Sigmoid colon (tissue), 7 donors: ENCODE measurements around the gene KRTAP19-4. TPM values are rescaled to one million over a fixed set of nuclear protein-coding genes. Genes with fewer than 3 reads are reported as not detected.

Experiments used
- DNase-seq: peaks from one replicate; pipeline ENCODE4 v3.0.0-alpha.2; 2019
- H3K27ac ChIP-seq, 4 donors: fragments of 200-600 bp; sonication (generic); one replicate each; pipeline ENCODE4 v1.5.1; 2016 to 2019; ENCODE audit warnings: mild to moderate bottlenecking in 1 of 4
- H3K27me3 ChIP-seq, 3 donors: fragments of 200-600 bp; sonication (generic); one replicate each; pipeline ENCODE4 v1.5.1; 2019; ENCODE audit warnings: mild to moderate bottlenecking in 1 of 3
- H3K36me3 ChIP-seq, 4 donors: fragments of 200-600 bp; sonication (generic); one replicate each; pipeline ENCODE4 v1.5.1; 2016 to 2019
- H3K4me1 ChIP-seq, 4 donors: fragments of 200-600 bp; sonication (generic); one replicate each; pipeline ENCODE4 v1.5.1; 2017 to 2019
- H3K4me3 ChIP-seq, 4 donors: fragments of 200-600 bp; sonication (generic); one replicate each; pipeline ENCODE4 v1.5.1; 2017 to 2019; ENCODE audit warnings: mild to moderate bottlenecking in 2 of 4, moderate library complexity in 1 of 4
- H3K9me3 ChIP-seq, 4 donors: fragments of 200-600 bp in 3 of 4; sonication (generic) in 3 of 4; one replicate each; pipeline versions ENCODE4 v1.5.1 to v1.6.1; 2013 to 2019
- CTCF ChIP-seq, 4 experiments: fragments of 450-650 bp in 3 of 4; fragments of 200-600 bp in 1 of 4; IDR thresholded peaks; one replicate each; pipeline ENCODE4 v1.5.1; 2016 to 2019; ENCODE audit warnings: antibody characterized with exemption in 4 of 4, mild to moderate bottlenecking in 3 of 4, moderate library complexity in 2 of 4
- EP300 ChIP-seq, 4 donors: sonication (generic); formaldehyde crosslinking; IDR thresholded peaks; one replicate each; pipeline ENCODE4 v1.6.1; 2017; ENCODE audit warnings: antibody characterized with exemption in 4 of 4
- POLR2A ChIP-seq, 2 donors: fragments of 450-650 bp; IDR thresholded peaks; one replicate each; pipeline ENCODE4 v1.6.1; 2016; ENCODE audit warnings: antibody characterized with exemption in 2 of 2, mild to moderate bottlenecking in 2 of 2, moderate library complexity in 2 of 2
- POLR2AphosphoS5 ChIP-seq, 4 donors: sonication (generic); formaldehyde crosslinking; IDR thresholded peaks; one replicate each; pipeline ENCODE4 v1.6.1; 2017; ENCODE audit warnings: antibody characterized with exemption in 4 of 4
- whole genome bisulfite sequencing, 2 donors: extraction: QIAGEN DNeasy Blood & Tissue Kit; methylation state at CpG; one replicate each; pipeline ENCODE4 v1.1.7; 2013; 5-methylcytosine and 5-hydroxymethylcytosine counted together
- intact Hi-C: fragments of 100-400 bp; cut with DNase I; formaldehyde crosslinking; loops from one replicate; pipeline ENCODE4 v1.15.1; 2023
- polyA plus RNA-seq, 3 donors: library from polyadenylated mRNA; stranded (reverse); fragments of 200-250 nt; gene quantifications; one replicate each; pipeline ENCODE4 v1.2.3, GENCODE V29; 2013
- total RNA-seq, 4 donors: library from RNA; depleted of rRNA; stranded (reverse); fragments of >200 nt; gene quantifications; one replicate each; pipeline ENCODE4 v1.1.0, GENCODE V29; 2016
- donor health status: healthy with polysubstance abuse.
- donor health status: Bipolar disorder and iron deficiency.
- donor health status: healthy.

KRTAP19-4 gene
- total and polyA plus RNA-seq, 7 donors: not detected

- no peaks in the 10 kb centered on the region for H3K36me3 ChIP-seq
- intact Hi-C loops: no loop called here
- H3K9me3 ChIP-seq: peaks cover 0 to 3% (median 0%) of the 10 kb centered on the region in 4 donors
- H3K27me3 ChIP-seq: no peaks in the 10 kb centered on the region
- no peaks in the 10 kb centered on the region for H3K4me1 ChIP-seq
- no peak within 1 kb of the TSS for H3K27ac ChIP-seq
- DNase-seq: no peak
- WGBS, 2 donors: 81 to 92% methylated on average over 2 of the region's 2 CpGs
- no peak within 1 kb of the TSS for H3K4me3 ChIP-seq
- no peak for TF ChIP-seq POLR2A (IDR thresholded peaks at IDR 0.05)
- no peak for TF ChIP-seq EP300 (IDR thresholded peaks at IDR 0.05)
- TF ChIP-seq POLR2AphosphoS5 (IDR thresholded peaks at IDR 0.05): no peak
- no peak for TF ChIP-seq CTCF (IDR thresholded peaks at IDR 0.05)
Measured at GRCh38 chr21:30491963-30492428, 5.0 kb downstream of the KRTAP19-4 start, which contains the start of gene KRTAP19-3. Gene KRTAP19-3 (minus strand): TSS chr21:30492013. CDS start chr21:30491957, 56 bp downstream.

- H3K36me3 ChIP-seq: no peaks in the 10 kb centered on the region
- no peaks in the 10 kb centered on the region for H3K4me1 ChIP-seq
- DNase-seq: no peak
- H3K27me3 ChIP-seq: no peaks in the 10 kb centered on the region
- 84 to 86% methylated on average over 2 of the region's 2 CpGs for WGBS, 2 donors
- no peak within 1 kb of the TSS for H3K4me3 ChIP-seq
- intact Hi-C loops: no loop called here
- no peak within 1 kb of the TSS for H3K27ac ChIP-seq
- H3K9me3 ChIP-seq: no peaks in the 10 kb centered on the region
- TF ChIP-seq POLR2AphosphoS5 (IDR thresholded peaks at IDR 0.05) (no peak), POLR2A (IDR thresholded peaks at IDR 0.05) (no peak), EP300 (IDR thresholded peaks at IDR 0.05) (no peak), CTCF (IDR thresholded peaks at IDR 0.05) (no peak)
Measured at GRCh38 chr21:30487336-30487735, 9.6 kb downstream of the KRTAP19-4 start, which contains the start of gene KRTAP19-2. Gene KRTAP19-2 (minus strand): TSS chr21:30487436. CDS start chr21:30487348, 88 bp downstream.

GRCh38 chr21:30486180-30486579 is 10.8 kb downstream of the KRTAP19-4 start:
- Histone ChIP-seq H3K4me3 (no peak overlapping the region), H3K36me3 (no peaks in the 10 kb centered on the region), H3K4me1 (no peaks in the 10 kb centered on the region), H3K27me3 (no peaks in the 10 kb centered on the region), H3K27ac (no peak overlapping the region), H3K9me3 (no peaks in the 10 kb centered on the region)
- intact Hi-C loops: no loop called here
- DNase-seq: no peak
- no peak for TF ChIP-seq POLR2A (IDR thresholded peaks at IDR 0.05)
- no peak for TF ChIP-seq EP300 (IDR thresholded peaks at IDR 0.05)
- TF ChIP-seq POLR2AphosphoS5 (IDR thresholded peaks at IDR 0.05): no peak
- no peak for TF ChIP-seq CTCF (IDR thresholded peaks at IDR 0.05)
- 37 to 61% methylated on average over 2 of the region's 2 CpGs for WGBS, 2 donors

- intact Hi-C loops: no loop called here
- Histone ChIP-seq H3K4me1 (no peaks in the 10 kb centered on the region), H3K27ac (no peak overlapping the region), H3K9me3 (no peaks in the 10 kb centered on the region), H3K36me3 (no peaks in the 10 kb centered on the region), H3K27me3 (no peaks in the 10 kb centered on the region), H3K4me3 (no peak overlapping the region)
- no peak for TF ChIP-seq POLR2AphosphoS5 (IDR thresholded peaks at IDR 0.05)
- TF ChIP-seq CTCF (IDR thresholded peaks at IDR 0.05): no peak
- TF ChIP-seq POLR2A (IDR thresholded peaks at IDR 0.05): no peak
- no peak for TF ChIP-seq EP300 (IDR thresholded peaks at IDR 0.05)
- no peak for DNase-seq
- 78 to 81% methylated on average over 2 of the region's 2 CpGs for WGBS, 2 donors
Measured at GRCh38 chr21:30482130-30482529, 14.8 kb downstream of the KRTAP19-4 start.

GRCh38 chr21:30480145-30480544 is 16.8 kb downstream of the KRTAP19-4 start, which contains the start of gene KRTAP19-1:
Gene KRTAP19-1 (minus strand): TSS chr21:30480367. CDS start chr21:30480317, 50 bp downstream.
- Histone ChIP-seq H3K4me1 (no peaks in the 10 kb centered on the region), H3K36me3 (no peaks in the 10 kb centered on the region), H3K27ac (no peak within 1 kb of the TSS), H3K27me3 (no peaks in the 10 kb centered on the region), H3K4me3 (no peak within 1 kb of the TSS), H3K9me3 (no peaks in the 10 kb centered on the region)
- TF ChIP-seq EP300 (IDR thresholded peaks at IDR 0.05): no peak
- TF ChIP-seq POLR2AphosphoS5 (IDR thresholded peaks at IDR 0.05): no peak
- no peak for TF ChIP-seq POLR2A (IDR thresholded peaks at IDR 0.05)
- no peak for TF ChIP-seq CTCF (IDR thresholded peaks at IDR 0.05)
- WGBS, 2 donors: 87 to 90% methylated on average over 7 of the region's 7 CpGs
- no peak for DNase-seq
- intact Hi-C loops: no loop called here
